GM12878 (cell line): Measurements from ENCODE around the gene ABITRAM. TPM values are rescaled to one million over a fixed set of nuclear protein-coding genes. Genes with fewer than 3 reads are reported as not detected.

Experiments
- ATAC-seq: fragments of 200-7000 bp; cut with Tn5 transposase; 3 replicates; pipeline ENCODE4 v1.9.1; 2020; ENCODE audit warnings: mild to moderate bottlenecking, moderate library complexity
- BruUV-seq: library from RNA; stranded (reverse); fragments of 400-500 nt; replicated peaks from 2 replicates; lab custom pipeline; 2021; lab: Mats Ljungman, UMichigan
- CTCF ChIA-PET: fragments of 300-600 bp; sonication (Branson Sonifier 250); formaldehyde crosslinking; extraction: SDS; loops from one replicate; lab custom pipeline; 2021; ENCODE audit warnings: inconsistent platforms; lab: Yijun Ruan, JAX
- POLR2A ChIA-PET: fragments of 350-600 bp; formaldehyde crosslinking; extraction: SDS; loops from one replicate; lab custom pipeline; 2021; ENCODE audit warnings: inconsistent platforms; lab: Charles Lee
- RAD21 ChIA-PET: fragments of 300-600 bp; sonication (Branson Sonifier 250); formaldehyde crosslinking; loops from one replicate; lab custom pipeline; 2023; ENCODE audit warnings: antibody characterized with exemption; ENCODE audit not compliant: unreplicated experiment; lab: Charles Lee
- SMC1A ChIA-PET: fragments of 300-600 bp; sonication (Branson Sonifier 250); formaldehyde crosslinking; loops from one replicate; lab custom pipeline; 2023; ENCODE audit not compliant: unreplicated experiment, uncharacterized antibody; lab: Charles Lee
- DNase-seq: peaks from one replicate; pipeline ENCODE4 v3.0.0-alpha.2; 2011; ENCODE audit warnings: low read depth, low spot score
- FAIRE-seq: peaks from 3 replicates; lab custom pipeline; 2011; peaks lifted over from hg19 to GRCh38; lab: Jason Lieb, UNC
- H2AFZ ChIP-seq: 2 replicates; pipeline ENCODE4 v1.6.0; 2011; ENCODE audit warnings: low read depth, low read length, control low read depth; ENCODE audit not compliant: control insufficient read depth
- H3K27ac ChIP-seq: 2 replicates; pipeline ENCODE4 v1.5.1; 2011; ENCODE audit warnings: control low read depth; ENCODE audit not compliant: control insufficient read depth, insufficient read depth
- H3K27me3 ChIP-seq, 2 experiments: replicated peaks in 1 of 2; 2 replicates each; pipeline versions ENCODE4 v1.6.0 to v1.6.1; 2011; ENCODE audit warnings: low read length in 1 of 2; ENCODE audit not compliant: control insufficient read depth in 2 of 2, insufficient read depth in 2 of 2
- H3K36me3 ChIP-seq, 2 experiments: 2 replicates each; pipeline ENCODE4 v1.5.1; 2011; ENCODE audit warnings: low read length in 1 of 2; ENCODE audit not compliant: control insufficient read depth in 2 of 2, insufficient read depth in 2 of 2
- H3K4me1 ChIP-seq: 2 replicates; pipeline ENCODE4 v1.6.1; 2011; ENCODE audit warnings: mild to moderate bottlenecking, low read length, moderate library complexity, mixed read lengths; ENCODE audit not compliant: control insufficient read depth, insufficient read depth
- H3K4me2 ChIP-seq: 2 replicates; pipeline ENCODE4 v1.6.0; 2011; ENCODE audit warnings: control low read depth; ENCODE audit not compliant: control insufficient read depth, insufficient read depth
- H3K4me3 ChIP-seq: fragments of 200-600 bp; sonication (generic); 2 replicates; pipeline ENCODE4 v1.5.1; 2016
- H3K79me2 ChIP-seq: 2 replicates; pipeline ENCODE4 v1.6.0; 2011; ENCODE audit warnings: low read length; ENCODE audit not compliant: control insufficient read depth, insufficient read depth
- H3K9ac ChIP-seq: 2 replicates; pipeline ENCODE4 v1.8.0; 2011; ENCODE audit warnings: low read length, control low read depth, mixed read lengths; ENCODE audit not compliant: control insufficient read depth, insufficient read depth
- H3K9me3 ChIP-seq: replicated peaks from 3 replicates; pipeline ENCODE4 v1.5.1; 2011; ENCODE audit warnings: mild to moderate bottlenecking, low read length; ENCODE audit not compliant: control insufficient read depth, insufficient read depth
- H4K20me1 ChIP-seq: 2 replicates; pipeline ENCODE4 v1.6.0; 2011; ENCODE audit not compliant: control insufficient read depth, insufficient read depth
- ETV6 ChIP-seq, 2 experiments: fragments of 450-650 bp in 1 of 2; IDR thresholded peaks in 1 of 2; conservative IDR thresholded peaks in 1 of 2; 2 replicates each; pipeline ENCODE4 v1.6.1; 2014; ENCODE audit warnings: antibody characterized with exemption in 1 of 2, borderline replicate concordance in 1 of 2, low read depth in 1 of 2, mild to moderate bottlenecking in 1 of 2, moderate library complexity in 1 of 2
- HDAC2 ChIP-seq: fragments of 200-600 bp; sonication (generic); IDR thresholded peaks from 2 replicates; pipeline ENCODE4 v1.6.1; 2017
- JUNB ChIP-seq: IDR thresholded peaks from 2 replicates; pipeline ENCODE4 v1.6.1; 2016; ENCODE audit warnings: antibody characterized with exemption, mild to moderate bottlenecking
- MEF2B ChIP-seq: fragments of 450-650 bp; IDR thresholded peaks from 2 replicates; pipeline ENCODE4 v1.6.1; 2018; ENCODE audit warnings: mild to moderate bottlenecking, moderate library complexity; ENCODE audit not compliant: partially characterized antibody, poor library complexity, severe bottlenecking
- MTA2 ChIP-seq: fragments of 450-650 bp; IDR thresholded peaks from 2 replicates; pipeline ENCODE4 v1.6.1; 2016; ENCODE audit warnings: low read depth, mild to moderate bottlenecking, moderate library complexity
- MTA3 ChIP-seq: IDR thresholded peaks from 2 replicates; pipeline ENCODE4 v1.6.1; 2012; ENCODE audit warnings: low read length, inconsistent platforms, borderline replicate concordance
- MYC ChIP-seq: IDR thresholded peaks from 2 replicates; pipeline ENCODE4 v1.6.1; 2011; ENCODE audit warnings: mild to moderate bottlenecking, low read length, moderate library complexity, inconsistent platforms; ENCODE audit not compliant: insufficient read depth, insufficient replicate concordance, insufficient read length, severe bottlenecking
- NKRF ChIP-seq: fragments of 450-650 bp; conservative IDR thresholded peaks from 2 replicates; pipeline ENCODE4 v1.6.1; 2017; ENCODE audit warnings: mild to moderate bottlenecking, moderate library complexity
- RAD21 ChIP-seq: IDR thresholded peaks from 2 replicates; pipeline ENCODE4 v1.6.1; 2011; ENCODE audit warnings: mild to moderate bottlenecking, low read depth, low read length, moderate library complexity; ENCODE audit not compliant: insufficient read depth
- RBBP5 ChIP-seq: fragments of 200-600 bp; sonication (generic); conservative IDR thresholded peaks from 2 replicates; pipeline ENCODE4 v1.6.1; 2016
- SIX5 ChIP-seq: IDR thresholded peaks from 2 replicates; pipeline ENCODE4 v1.6.1; 2011; ENCODE audit warnings: mild to moderate bottlenecking, low read depth, low read length, moderate library complexity; ENCODE audit not compliant: severe bottlenecking
- ZNF274 ChIP-seq: IDR thresholded peaks from one replicate; pipeline ENCODE4 v1.8.0; 2011; ENCODE audit not compliant: insufficient read length, insufficient read depth
- WGBS: methylation state at CpG from one replicate; pipeline ENCODE4 v1.1.6; 2016; ENCODE audit warnings: low lambda C conversion rate; ENCODE audit not compliant: insufficient replicate concordance, insufficient coverage; ENCODE audit errors: missing lambda C conversion rate; 5-methylcytosine and 5-hydroxymethylcytosine counted together
- in situ Hi-C: fragments of 300-500 bp; cut with MboI; formaldehyde crosslinking; loops from 9 replicates; pipeline ENCODE4 v1.14.3; 2018; ENCODE audit warnings: mixed read lengths
- intact Hi-C: fragments of 100-400 bp; cut with micrococcal nuclease; formaldehyde crosslinking; loops from one replicate; pipeline ENCODE4 v1.14.2; 2022; ENCODE audit not compliant: unreplicated experiment
- polyA plus RNA-seq, 11 experiments: library from polyadenylated mRNA; depleted of rRNA in 4 of 11; unstranded in 6 of 11; stranded (reverse) in 5 of 11; fragments of >200 nt; fragmentation: Nextera tagmentation in 4 of 11; fragmentation: Illumina TruSeq in 1 of 11; extraction: Ambion mirVana in 4 of 11; extraction: Trizol in 1 of 11; gene quantifications; 1 replicate in 1 of 11; 2 replicates in 10 of 11; pipeline versions ENCODE4 v1.2.1 to v1.2.3, GENCODE V29; 2011 to 2016; ENCODE audit warnings: inconsistent platforms in 2 of 11, missing spikeins in 2 of 11, low read depth in 1 of 11
- total RNA-seq, 4 experiments: library from RNA; depleted of rRNA in 3 of 4; stranded (reverse); fragments of >200 nt in 3 of 4; fragmentation: Illumina TruSeq in 1 of 4; extraction: Trizol in 1 of 4; gene quantifications; 2 replicates each; pipeline versions ENCODE4 v1.2.1 to v1.2.3, GENCODE V29; 2013 to 2021
- TF ChIP-seq, protein P1 (sequence below): IDR thresholded peaks from 2 replicates; pipeline ENCODE4 v1.6.1; 2011; ENCODE audit warnings: borderline replicate concordance, low read depth, mild to moderate bottlenecking, moderate library complexity, low read length; ENCODE audit not compliant: insufficient read depth, poor library complexity, severe bottlenecking
- TF ChIP-seq, protein P2 (sequence below): IDR thresholded peaks from 2 replicates; pipeline ENCODE4 v1.6.1; 2012; ENCODE audit warnings: low read depth, low read length, improper control_type of control experiment

The ABITRAM gene
- total and polyA plus RNA-seq, 10 of the 15 experiments (the other 5 are each of a cell fraction or from before 2014, with no cell fraction given): 5.2 to 18.4 (median 10.6) TPM

DNA sequence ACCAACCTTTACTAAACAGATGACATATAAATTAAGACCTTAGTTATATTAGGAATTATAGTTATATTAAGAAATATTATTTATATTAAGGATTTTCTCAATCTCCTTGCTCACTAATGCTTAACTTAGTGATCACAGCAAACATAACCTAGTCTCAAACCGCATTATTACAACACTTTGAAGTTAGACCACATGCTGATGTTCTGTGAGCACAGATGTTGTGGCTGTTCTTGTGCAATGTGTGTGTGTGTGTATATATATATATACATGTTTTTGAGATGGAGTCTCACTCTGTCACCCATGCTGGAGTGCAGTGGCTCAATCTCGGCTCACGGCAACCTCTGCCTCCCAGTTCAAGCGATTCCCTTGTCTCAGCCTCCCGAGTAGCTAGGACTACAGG lies 20.8 kb upstream of the ABITRAM start:
- DNase-seq (no peak), FAIRE-seq (no peak)
- peaks cover 2 to 12% of the 10 kb centered on the region in 2 experiments for H3K36me3 ChIP-seq

DNA sequence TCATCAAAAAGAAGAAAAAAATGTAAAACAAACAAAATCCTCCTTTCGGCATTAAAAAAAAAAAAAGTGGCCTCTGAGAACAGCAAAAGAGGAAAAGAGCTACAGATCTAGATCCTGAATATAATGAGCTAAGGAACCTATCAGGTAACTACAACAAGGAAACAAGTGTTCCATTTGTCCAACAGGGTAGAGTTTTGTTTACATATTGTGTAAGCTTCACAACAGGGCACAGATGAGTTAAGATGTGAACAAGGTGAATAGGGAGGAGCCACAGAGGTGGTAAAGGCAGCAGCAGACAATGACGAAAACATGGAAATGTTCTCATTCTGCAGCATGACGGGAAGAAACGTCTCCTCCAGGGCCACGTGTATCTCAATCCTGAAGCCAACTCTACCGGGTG lies 14.7 kb upstream of the ABITRAM start:
- H3K79me2 ChIP-seq: no peaks in the 10 kb centered on the region
- no peak overlapping the region for H3K9ac ChIP-seq
- no peaks in the 10 kb centered on the region for H3K9me3 ChIP-seq
- no peak overlapping the region for H3K4me2 ChIP-seq
- FAIRE-seq: no peak
- H3K36me3 ChIP-seq: peaks cover 2 to 11% of the 10 kb centered on the region in 2 experiments
- no peak overlapping the region for H3K4me3 ChIP-seq
- no peak overlapping the region for H2AFZ ChIP-seq
- ChIA-PET POLR2A (no interaction called here), RAD21 (no interaction called here), CTCF (interaction anchor here (0.6 to 1.0 kb wide), 3 partner anchors 22 to 684 kb away, joined by 3 read pairs; no protein-coding TSS in a partner anchor), SMC1A (interaction anchor here (0.6 kb wide), 1 partner anchor 66 kb away, joined by 3 read pairs; no protein-coding TSS in a partner anchor)
- WGBS: 84% methylated on average over 5 of the region's 6 CpGs
- no peak for DNase-seq
- in situ Hi-C loops: no loop called here
- no peaks in the 10 kb centered on the region for H3K27me3 ChIP-seq
- intact Hi-C loops: no loop called here
- no TSS peak for BruUV-seq
- no peaks in the 10 kb centered on the region for H4K20me1 ChIP-seq
- no peak for ATAC-seq
- no peaks in the 10 kb centered on the region for H3K4me1 ChIP-seq
- no peak overlapping the region for H3K27ac ChIP-seq
- no peak for TF ChIP-seq ZNF274
- no peak for TF ChIP-seq SIX5
- TF ChIP-seq JUNB: no peak
- TF ChIP-seq NKRF: no peak
- TF ChIP-seq MYC: no peak
- TF ChIP-seq MTA3: no peak
- TF ChIP-seq RBBP5: no peak
- TF ChIP-seq, protein P1, sequence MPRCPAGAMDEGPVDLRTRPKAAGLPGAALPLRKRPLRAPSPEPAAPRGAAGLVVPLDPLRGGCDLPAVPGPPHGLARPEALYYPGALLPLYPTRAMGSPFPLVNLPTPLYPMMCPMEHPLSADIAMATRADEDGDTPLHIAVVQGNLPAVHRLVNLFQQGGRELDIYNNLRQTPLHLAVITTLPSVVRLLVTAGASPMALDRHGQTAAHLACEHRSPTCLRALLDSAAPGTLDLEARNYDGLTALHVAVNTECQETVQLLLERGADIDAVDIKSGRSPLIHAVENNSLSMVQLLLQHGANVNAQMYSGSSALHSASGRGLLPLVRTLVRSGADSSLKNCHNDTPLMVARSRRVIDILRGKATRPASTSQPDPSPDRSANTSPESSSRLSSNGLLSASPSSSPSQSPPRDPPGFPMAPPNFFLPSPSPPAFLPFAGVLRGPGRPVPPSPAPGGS: no peak
- TF ChIP-seq MEF2B: no peak
- TF ChIP-seq HDAC2: no peak

More for the DNA sequence above, 20.8 kb upstream of the ABITRAM start:
- Histone ChIP-seq H3K4me1 (no peaks in the 10 kb centered on the region), H4K20me1 (no peaks in the 10 kb centered on the region), H3K4me2 (no peak overlapping the region), H2AFZ (no peak overlapping the region), H3K9ac (no peak overlapping the region), H3K27me3 (no peaks in the 10 kb centered on the region), H3K79me2 (no peaks in the 10 kb centered on the region), H3K27ac (no peak overlapping the region), H3K9me3 (no peaks in the 10 kb centered on the region), H3K4me3 (no peak overlapping the region)
- no peak for ATAC-seq
- POLR2A ChIA-PET: no interaction called here
- TF ChIP-seq SIX5 (no peak), MTA2 (no peak), ETV6 (conservative IDR thresholded peaks at IDR 0.05 in 1 of 2, IDR thresholded peaks at IDR 0.05 in 1 of 2; ENCODE audit: borderline replicate concordance in 1 of 2, low read depth in 1 of 2) (no peak), RAD21 (no peak)
- TF ChIP-seq, protein P2, sequence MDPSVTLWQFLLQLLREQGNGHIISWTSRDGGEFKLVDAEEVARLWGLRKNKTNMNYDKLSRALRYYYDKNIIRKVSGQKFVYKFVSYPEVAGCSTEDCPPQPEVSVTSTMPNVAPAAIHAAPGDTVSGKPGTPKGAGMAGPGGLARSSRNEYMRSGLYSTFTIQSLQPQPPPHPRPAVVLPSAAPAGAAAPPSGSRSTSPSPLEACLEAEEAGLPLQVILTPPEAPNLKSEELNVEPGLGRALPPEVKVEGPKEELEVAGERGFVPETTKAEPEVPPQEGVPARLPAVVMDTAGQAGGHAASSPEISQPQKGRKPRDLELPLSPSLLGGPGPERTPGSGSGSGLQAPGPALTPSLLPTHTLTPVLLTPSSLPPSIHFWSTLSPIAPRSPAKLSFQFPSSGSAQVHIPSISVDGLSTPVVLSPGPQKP: no peak
- no TSS peak for BruUV-seq
- RAD21 ChIA-PET: no interaction called here
- intact Hi-C loops: no loop called here
- CTCF ChIA-PET: no interaction called here
- WGBS: over 99% methylated on average over 5 of the region's 5 CpGs
- SMC1A ChIA-PET: no interaction called here
- in situ Hi-C loops: no loop called here
